Vagina (tissue), 2 donors: Measurements from ENCODE around the gene FITM2. TPM values are rescaled to one million over a fixed set of nuclear protein-coding genes. Genes with fewer than 3 reads are reported as not detected.

Experiments
- DNase-seq, 2 donors: peaks; one replicate each; pipeline ENCODE4 v3.0.0-alpha.2; 2017; ENCODE audit errors: extremely low spot score in 2 of 2
- H3K27ac ChIP-seq: fragments of 200-600 bp; sonication (generic); one replicate; pipeline ENCODE4 v1.5.1; 2019
- H3K27me3 ChIP-seq: fragments of 200-600 bp; sonication (generic); one replicate; pipeline ENCODE4 v1.5.1; 2019
- H3K36me3 ChIP-seq, 2 donors: fragments of 200-600 bp; sonication (generic); one replicate each; pipeline ENCODE4 v1.5.1; 2017 to 2019
- H3K4me1 ChIP-seq: fragments of 200-600 bp; sonication (generic); one replicate; pipeline ENCODE4 v1.5.1; 2019
- H3K4me3 ChIP-seq, 2 donors: fragments of 200-600 bp; sonication (generic); 1 replicate in 1 of 2; 2 replicates in 1 of 2; pipeline ENCODE4 v1.5.1; 2016 to 2019
- H3K9me3 ChIP-seq: fragments of 200-600 bp; sonication (generic); one replicate; pipeline ENCODE4 v1.5.1; 2019
- POLR2A ChIP-seq, 2 donors: fragments of 450-650 bp; IDR thresholded peaks; one replicate each; pipeline ENCODE4 v1.6.1; 2017; ENCODE audit warnings: antibody characterized with exemption in 2 of 2, mild to moderate bottlenecking in 2 of 2, moderate library complexity in 2 of 2
- POLR2AphosphoS5 ChIP-seq, 2 donors: sonication (generic); formaldehyde crosslinking; IDR thresholded peaks; one replicate each; pipeline ENCODE4 v1.9.0; 2017; ENCODE audit warnings: antibody characterized with exemption in 2 of 2, mild to moderate bottlenecking in 2 of 2, low read depth in 1 of 2; ENCODE audit not compliant: insufficient read depth in 1 of 2
- intact Hi-C: fragments of 100-400 bp; cut with DNase I; formaldehyde crosslinking; loops from one replicate; pipeline ENCODE4 v1.15.1; 2023
- total RNA-seq: library from RNA; depleted of rRNA; stranded (reverse); fragments of >200 nt; gene quantifications from one replicate; pipeline ENCODE4 v1.2.3, GENCODE V29; 2016
- TF ChIP-seq, protein P1 (sequence below), 3 experiments: fragments of 450-650 bp in 2 of 3; fragments of 200-600 bp in 1 of 3; sonication (generic) in 1 of 3; IDR thresholded peaks; one replicate each; pipeline ENCODE4 v1.5.1; 2017 to 2019; ENCODE audit warnings: antibody characterized with exemption in 3 of 3, mild to moderate bottlenecking in 2 of 3, moderate library complexity in 2 of 3

FITM2 gene
- total RNA-seq, 1 donor from 2014 or later: 7.4 TPM

DNA sequence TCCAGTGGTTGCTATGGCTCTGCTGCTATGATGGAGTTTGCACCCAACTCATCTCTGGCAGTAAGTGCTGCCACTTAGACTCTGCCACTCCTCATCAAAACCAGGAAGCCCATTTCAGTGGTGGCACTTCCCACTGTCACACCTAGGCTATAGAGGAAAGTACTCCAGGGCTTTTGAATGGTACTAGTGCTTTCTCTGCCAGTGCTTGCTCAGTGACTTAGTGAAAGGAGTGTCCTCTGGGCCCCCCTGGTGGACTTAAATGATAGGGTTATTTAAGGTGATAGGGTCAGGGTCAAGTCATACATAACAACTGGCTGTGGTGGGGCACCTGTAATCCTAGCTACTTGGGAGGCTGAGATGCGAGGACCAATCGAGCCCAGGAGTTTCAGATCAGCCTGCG, 22.8 kb downstream of the FITM2 start:
- TF ChIP-seq POLR2AphosphoS5 (IDR thresholded peaks at IDR 0.05; ENCODE audit: insufficient read depth in 1 of 2, low read depth in 1 of 2): no peak
- TF ChIP-seq, protein P1, sequence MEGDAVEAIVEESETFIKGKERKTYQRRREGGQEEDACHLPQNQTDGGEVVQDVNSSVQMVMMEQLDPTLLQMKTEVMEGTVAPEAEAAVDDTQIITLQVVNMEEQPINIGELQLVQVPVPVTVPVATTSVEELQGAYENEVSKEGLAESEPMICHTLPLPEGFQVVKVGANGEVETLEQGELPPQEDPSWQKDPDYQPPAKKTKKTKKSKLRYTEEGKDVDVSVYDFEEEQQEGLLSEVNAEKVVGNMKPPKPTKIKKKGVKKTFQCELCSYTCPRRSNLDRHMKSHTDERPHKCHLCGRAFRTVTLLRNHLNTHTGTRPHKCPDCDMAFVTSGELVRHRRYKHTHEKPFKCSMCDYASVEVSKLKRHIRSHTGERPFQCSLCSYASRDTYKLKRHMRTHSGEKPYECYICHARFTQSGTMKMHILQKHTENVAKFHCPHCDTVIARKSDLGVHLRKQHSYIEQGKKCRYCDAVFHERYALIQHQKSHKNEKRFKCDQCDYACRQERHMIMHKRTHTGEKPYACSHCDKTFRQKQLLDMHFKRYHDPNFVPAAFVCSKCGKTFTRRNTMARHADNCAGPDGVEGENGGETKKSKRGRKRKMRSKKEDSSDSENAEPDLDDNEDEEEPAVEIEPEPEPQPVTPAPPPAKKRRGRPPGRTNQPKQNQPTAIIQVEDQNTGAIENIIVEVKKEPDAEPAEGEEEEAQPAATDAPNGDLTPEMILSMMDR (IDR thresholded peaks at IDR 0.05): no peak
- TF ChIP-seq POLR2A (IDR thresholded peaks at IDR 0.05): no peak
- intact Hi-C loops: no loop called here
- DNase-seq: no peak

DNA sequence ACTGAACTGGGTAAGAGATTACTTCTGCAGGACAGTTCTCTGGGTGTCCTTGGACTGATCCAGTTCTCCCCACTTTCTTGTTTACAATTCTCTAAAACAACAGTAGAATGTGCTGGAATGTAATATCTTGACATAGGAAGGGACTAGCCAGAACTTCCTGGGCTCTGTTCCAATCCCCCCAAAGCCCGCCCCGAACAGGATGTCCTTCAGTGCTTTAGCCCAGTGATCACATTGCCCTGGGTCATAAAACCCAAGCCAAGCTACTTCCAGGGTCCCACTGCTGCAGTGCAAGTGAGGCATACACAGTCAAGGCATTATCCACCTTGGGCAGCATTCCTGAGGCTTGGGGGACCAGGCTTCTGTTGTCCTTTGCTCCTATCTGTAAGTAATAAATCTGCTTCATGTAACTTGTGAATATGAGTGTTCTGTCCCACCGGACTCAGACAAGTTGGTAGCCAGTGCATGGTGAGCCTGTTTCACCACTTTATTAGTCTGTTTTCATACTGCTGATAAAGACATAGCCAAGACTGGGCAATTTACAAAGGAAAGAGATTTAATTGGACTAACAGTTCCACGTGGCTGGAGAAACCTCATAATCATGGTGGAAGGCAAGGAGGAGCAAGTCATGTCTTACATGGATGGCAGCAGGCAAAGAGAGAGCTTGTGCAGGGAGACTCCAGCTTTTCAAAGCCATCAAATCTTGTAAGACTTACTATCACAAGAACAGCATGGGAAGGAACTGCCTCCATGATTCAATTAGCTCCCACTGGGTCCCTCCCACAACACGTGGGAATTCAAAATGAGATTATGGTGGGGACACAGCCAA, 23.5 kb downstream of the FITM2 start:
- Histone ChIP-seq H3K27me3 (no peaks in the 10 kb centered on the region), H3K4me1 (no peaks in the 10 kb centered on the region), H3K27ac (no peak overlapping the region), H3K4me3 (no peak overlapping the region), H3K36me3 (no peaks in the 10 kb centered on the region), H3K9me3 (peaks cover 4% of the 10 kb centered on the region)
- TF ChIP-seq POLR2A (IDR thresholded peaks at IDR 0.05) (no peak), POLR2AphosphoS5 (IDR thresholded peaks at IDR 0.05; ENCODE audit: insufficient read depth in 1 of 2, low read depth in 1 of 2) (no peak)
- TF ChIP-seq, protein P1 (IDR thresholded peaks at IDR 0.05): no peak
- intact Hi-C loops: no loop called here
- no peak for DNase-seq

More for the DNA sequence above, 22.8 kb downstream of the FITM2 start:
- no peaks in the 10 kb centered on the region for H3K36me3 ChIP-seq
- H3K4me1 ChIP-seq: no peaks in the 10 kb centered on the region
- H3K27ac ChIP-seq: no peak overlapping the region
- no peak overlapping the region for H3K4me3 ChIP-seq
- H3K27me3 ChIP-seq: no peaks in the 10 kb centered on the region
- H3K9me3 ChIP-seq: peaks cover 4% of the 10 kb centered on the region

DNA sequence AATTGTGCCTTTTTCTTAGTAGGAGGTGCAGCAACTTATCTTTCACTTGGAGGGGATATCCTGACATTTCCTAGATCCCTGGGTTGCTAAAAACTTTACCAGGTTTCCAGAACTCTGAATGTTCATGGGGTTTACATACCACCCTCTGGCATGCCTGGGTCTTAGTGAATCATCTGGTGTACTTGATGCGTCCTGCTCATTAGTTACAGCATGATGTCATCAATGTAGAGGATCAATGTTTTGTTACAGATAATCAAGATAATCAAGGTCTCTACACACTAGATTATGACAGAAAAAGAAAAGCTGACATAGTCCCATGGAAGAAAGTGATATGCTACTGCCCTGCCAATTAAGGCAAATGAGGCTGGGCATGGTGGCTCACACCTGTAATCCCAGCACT, 27.0 kb downstream of the FITM2 start:
- Histone ChIP-seq H3K27me3 (no peaks in the 10 kb centered on the region), H3K4me1 (no peaks in the 10 kb centered on the region), H3K4me3 (no peak overlapping the region), H3K9me3 (peaks cover 4% of the 10 kb centered on the region), H3K27ac (no peak overlapping the region), H3K36me3 (no peaks in the 10 kb centered on the region)
- no peak for DNase-seq
- intact Hi-C loops: no loop called here
- TF ChIP-seq, protein P1 (IDR thresholded peaks at IDR 0.05): no peak
- TF ChIP-seq POLR2AphosphoS5 (IDR thresholded peaks at IDR 0.05; ENCODE audit: insufficient read depth in 1 of 2, low read depth in 1 of 2): no peak
- TF ChIP-seq POLR2A (IDR thresholded peaks at IDR 0.05): no peak

DNA sequence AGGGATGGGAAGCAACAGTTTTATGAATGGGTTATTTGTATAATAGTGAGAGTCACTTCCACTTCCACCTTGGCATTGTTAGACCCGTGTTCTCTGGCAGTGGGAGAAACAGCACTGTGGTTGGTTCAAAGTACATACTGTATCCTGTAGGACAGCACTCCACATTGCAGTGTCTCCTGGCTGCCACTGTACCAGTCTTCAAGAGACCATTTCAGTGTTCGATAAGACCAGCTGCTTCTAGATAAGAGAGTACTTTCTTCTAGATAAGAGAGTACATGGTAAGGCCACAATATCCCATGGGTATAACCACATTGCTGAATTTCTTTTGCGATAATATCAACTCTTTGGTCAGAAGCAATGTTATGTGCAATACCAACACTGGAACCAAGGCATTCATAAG, 28.8 kb downstream of the FITM2 start:
- no peaks in the 10 kb centered on the region for H3K4me1 ChIP-seq
- H3K36me3 ChIP-seq: no peaks in the 10 kb centered on the region
- no peak overlapping the region for H3K27ac ChIP-seq
- TF ChIP-seq, protein P1 (IDR thresholded peaks at IDR 0.05): no peak
- TF ChIP-seq POLR2A (IDR thresholded peaks at IDR 0.05) (no peak), POLR2AphosphoS5 (IDR thresholded peaks at IDR 0.05; ENCODE audit: insufficient read depth in 1 of 2, low read depth in 1 of 2) (no peak)
- H3K9me3 ChIP-seq: no peaks in the 10 kb centered on the region
- H3K4me3 ChIP-seq: no peak overlapping the region
- H3K27me3 ChIP-seq: no peaks in the 10 kb centered on the region
- intact Hi-C loops: no loop called here
- no peak for DNase-seq

DNA sequence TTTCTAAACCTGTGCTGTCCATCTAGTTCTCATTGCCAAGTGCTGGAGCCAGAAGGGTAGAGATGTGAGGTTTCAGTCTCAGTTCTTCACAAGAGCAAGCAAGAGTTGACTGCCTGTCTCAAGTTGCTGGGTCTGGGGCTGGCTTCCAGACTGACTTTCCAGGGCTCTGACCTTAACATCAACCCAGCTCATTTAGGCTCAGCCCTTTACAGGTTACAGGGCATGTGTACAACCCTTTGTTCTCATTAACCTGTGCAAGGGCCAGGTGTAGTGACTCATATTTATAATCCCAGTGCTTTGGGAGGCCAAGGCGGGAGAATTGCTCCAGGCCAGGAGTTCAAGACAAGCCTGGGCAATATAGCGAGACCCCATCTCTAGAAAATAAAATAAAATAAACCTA, 30.6 kb downstream of the FITM2 start:
- Histone ChIP-seq H3K4me3 (no peak overlapping the region), H3K27ac (no peak overlapping the region), H3K36me3 (no peaks in the 10 kb centered on the region), H3K27me3 (no peaks in the 10 kb centered on the region), H3K4me1 (no peaks in the 10 kb centered on the region), H3K9me3 (no peaks in the 10 kb centered on the region)
- TF ChIP-seq POLR2AphosphoS5 (IDR thresholded peaks at IDR 0.05; ENCODE audit: insufficient read depth in 1 of 2, low read depth in 1 of 2) (no peak), POLR2A (IDR thresholded peaks at IDR 0.05) (no peak)
- TF ChIP-seq, protein P1 (IDR thresholded peaks at IDR 0.05): no peak
- DNase-seq: no peak
- intact Hi-C loops: no loop called here
